ENCODE results near the gene ALK.
"Not testable (repeated sequence)": the region's sequence is repeated elsewhere in the genome, so short reads cannot be mapped to it uniquely, and the experiment has no call there.

ALK gene

GRCh38 chr2:29841386-29842004 lies 79.9 kb downstream of the ALK start:
- DNase-seq (ENCODE audit: low read depth in 3 of 3): no peak

GRCh38 chr2:29839306-29839705 lies 82.1 kb downstream of the ALK start:
- no peak for DNase-seq (ENCODE audit: low read depth in 3 of 3)

GRCh38 chr2:29837925-29838324 lies 83.5 kb downstream of the ALK start:
- DNase-seq (ENCODE audit: low read depth in 3 of 3): no peak

- no peak for DNase-seq (ENCODE audit: low read depth in 3 of 3)
These were observed 86.8 kb downstream of the ALK start for GRCh38 chr2:29834624-29835023.

GRCh38 chr2:29834036-29834540 lies 87.3 kb downstream of the ALK start:
- DNase-seq (ENCODE audit: low read depth in 3 of 3): no peak

GRCh38 chr2:29831560-29831959 lies 89.8 kb downstream of the ALK start:
- DNase-seq (ENCODE audit: low read depth in 3 of 3): no peak

GRCh38 chr2:29829841-29830240 lies 91.5 kb downstream of the ALK start:
- no peak for DNase-seq (ENCODE audit: low read depth in 3 of 3)

- DNase-seq (ENCODE audit: low read depth in 3 of 3): not testable (repeated sequence)
These were observed 97.2 kb downstream of the ALK start for GRCh38 chr2:29824145-29824544.

GRCh38 chr2:29821591-29821990 lies 99.8 kb downstream of the ALK start:
- no peak for DNase-seq (ENCODE audit: low read depth in 3 of 3)

GRCh38 chr2:29819570-29819969 lies 101.8 kb downstream of the ALK start:
- no peak for DNase-seq (ENCODE audit: low read depth in 3 of 3)

- no peak for DNase-seq (ENCODE audit: low read depth in 3 of 3)
These were observed 103.3 kb downstream of the ALK start for GRCh38 chr2:29817801-29818680.

GRCh38 chr2:29817299-29817698 lies 104.1 kb downstream of the ALK start:
- DNase-seq (ENCODE audit: low read depth in 3 of 3): no peak

GRCh38 chr2:29816651-29817050 lies 104.7 kb downstream of the ALK start:
- no peak for DNase-seq (ENCODE audit: low read depth in 3 of 3)

- DNase-seq (ENCODE audit: low read depth in 3 of 3): no peak
These were observed 110.0 kb downstream of the ALK start for GRCh38 chr2:29811378-29811777.

- DNase-seq (ENCODE audit: low read depth in 3 of 3): no peak
These were observed 110.4 kb downstream of the ALK start for GRCh38 chr2:29810956-29811355.

- DNase-seq (ENCODE audit: low read depth in 3 of 3): no peak
These were observed 113.1 kb downstream of the ALK start for GRCh38 chr2:29808321-29808720.

- DNase-seq (ENCODE audit: low read depth in 3 of 3): no peak
These were observed 114.3 kb downstream of the ALK start for GRCh38 chr2:29807082-29807481.

GRCh38 chr2:29806461-29806860 lies 114.9 kb downstream of the ALK start:
- DNase-seq (ENCODE audit: low read depth in 3 of 3): no peak

- DNase-seq (ENCODE audit: low read depth in 3 of 3): no peak
These were observed 116.7 kb downstream of the ALK start for GRCh38 chr2:29804671-29805070.

GRCh38 chr2:29803537-29803936 lies 117.8 kb downstream of the ALK start:
- no peak for DNase-seq (ENCODE audit: low read depth in 3 of 3)

- DNase-seq (ENCODE audit: low read depth in 3 of 3): no peak
These were observed 118.4 kb downstream of the ALK start for GRCh38 chr2:29802986-29803385.

GRCh38 chr2:29799628-29800027 lies 121.8 kb downstream of the ALK start:
- DNase-seq (ENCODE audit: low read depth in 3 of 3): no peak

- no peak for DNase-seq (ENCODE audit: low read depth in 3 of 3)
These were observed 123.5 kb downstream of the ALK start for GRCh38 chr2:29797916-29798315.

All from stimulated activated CD4-positive, alpha-beta T cell treated with anti-CD3 and anti-CD28 coated beads, TNF-alpha, amount 100 ng/mL, for 4 hours (primary cell).